NCI-H82 treated with DMSO at 0.1 percent for 48 hours (cell line): Measurements from ENCODE around the gene CLEC4M.
"Not testable (repeated sequence)": the region's sequence is repeated elsewhere in the genome, so short reads cannot be mapped to it uniquely, and the experiment has no call there.

Experiments
- DNase-seq: peaks from one replicate; lab custom pipeline; 2025; ENCODE audit not compliant: unreplicated experiment; lab: John Stamatoyannopoulos, UW

CLEC4M gene

DNA sequence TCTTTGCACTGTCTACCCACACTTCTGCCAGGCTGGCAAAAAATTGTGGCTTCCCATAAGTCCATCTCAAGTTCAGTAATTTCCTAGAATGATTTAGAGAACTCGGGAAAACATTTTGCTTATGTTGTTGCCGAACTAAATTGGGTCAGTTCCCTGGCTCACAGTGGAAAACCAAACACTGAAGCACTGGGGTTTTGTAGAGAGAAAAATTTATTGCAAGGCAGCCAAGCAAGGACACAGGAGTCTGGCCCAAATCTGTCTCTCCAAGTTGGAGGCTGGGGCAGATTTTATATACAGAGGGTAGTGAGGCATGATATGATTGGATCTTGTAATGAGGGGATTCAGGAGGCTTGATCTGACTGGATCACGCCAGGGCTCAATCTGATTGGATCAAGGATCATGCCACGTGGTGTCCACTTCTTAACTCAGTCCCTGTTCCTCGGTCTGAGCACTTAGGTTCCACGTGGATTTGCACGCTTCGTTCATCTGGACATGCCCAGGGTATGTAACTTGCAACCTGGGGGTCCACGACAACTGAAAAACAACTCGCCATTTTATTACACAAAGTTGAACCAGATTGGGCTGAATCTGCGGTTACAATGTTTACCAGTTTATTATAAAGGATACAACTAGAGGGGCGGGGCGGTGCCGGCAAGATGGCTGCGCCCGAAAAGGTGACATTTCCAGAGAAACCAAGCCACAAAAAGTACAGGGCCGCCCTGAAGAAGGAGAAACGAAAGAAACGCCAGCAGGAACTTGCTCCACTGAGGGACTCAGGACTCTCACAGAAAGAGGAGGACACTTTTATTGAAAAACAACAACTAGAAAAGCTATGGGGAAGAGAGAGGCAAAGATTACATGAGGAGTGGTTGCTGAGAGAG is 23.0 kb upstream of the CLEC4M start:
- DNase-seq: no peak

DNA sequence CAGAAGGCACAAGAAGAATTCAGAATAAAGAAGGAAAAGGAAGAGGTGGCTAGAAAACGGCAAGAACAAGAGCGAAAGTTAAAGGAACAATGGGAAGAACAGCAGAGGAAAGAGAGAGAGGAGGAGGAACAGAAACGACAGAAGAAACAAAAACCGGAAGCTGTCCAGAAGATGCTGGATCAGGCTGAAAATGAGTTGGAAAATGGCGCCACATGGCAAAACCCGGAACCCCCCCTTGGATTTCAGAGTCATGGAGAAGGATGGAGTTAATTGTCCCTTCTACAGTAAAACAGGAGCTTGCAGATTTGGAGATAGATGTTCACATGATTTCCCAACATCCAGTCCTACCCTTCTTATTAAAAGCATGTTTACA is 22.4 kb upstream of the CLEC4M start:
- DNase-seq: no peak

DNA sequence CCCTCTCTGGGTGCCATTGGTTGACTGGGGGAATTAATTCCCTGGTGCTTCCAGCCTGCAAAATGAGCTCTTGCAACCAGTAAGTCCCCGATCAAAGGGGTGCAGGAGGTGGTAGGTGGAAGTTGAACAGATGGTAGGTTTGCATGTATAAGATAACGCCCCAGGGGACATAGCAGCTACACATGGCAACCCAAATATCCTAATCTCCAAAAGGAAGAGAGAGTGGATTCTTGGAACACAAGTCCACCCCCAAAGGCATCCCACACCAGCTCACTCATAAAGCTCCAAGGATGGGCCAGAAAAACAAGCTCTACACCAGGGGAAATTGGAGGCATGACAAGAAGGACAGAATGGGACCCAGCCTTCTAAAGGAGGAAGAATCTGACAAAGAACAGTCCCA is 20.5 kb upstream of the CLEC4M start:
- DNase-seq: peak; percentile 57

DNA sequence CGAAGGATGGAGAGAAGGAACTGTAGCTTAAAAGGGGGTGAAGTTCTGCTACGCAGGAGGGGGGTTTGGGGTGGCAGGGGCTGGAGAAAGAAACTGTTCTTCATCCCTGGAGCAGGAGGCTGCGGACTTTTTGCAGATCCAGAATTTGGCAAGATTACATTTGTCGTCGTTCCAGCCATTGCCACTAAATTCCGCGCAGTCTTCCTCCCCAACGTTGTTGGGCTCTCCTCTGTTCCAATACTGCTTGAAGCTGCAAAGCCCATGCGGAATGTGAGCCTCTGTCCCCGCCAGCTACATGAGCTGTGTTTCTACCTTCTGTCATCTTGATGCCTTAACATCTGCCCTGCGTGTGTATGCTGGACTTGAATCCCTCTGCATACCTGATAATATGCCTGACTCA is 20.1 kb upstream of the CLEC4M start:
- DNase-seq: peak; percentile 30

DNA sequence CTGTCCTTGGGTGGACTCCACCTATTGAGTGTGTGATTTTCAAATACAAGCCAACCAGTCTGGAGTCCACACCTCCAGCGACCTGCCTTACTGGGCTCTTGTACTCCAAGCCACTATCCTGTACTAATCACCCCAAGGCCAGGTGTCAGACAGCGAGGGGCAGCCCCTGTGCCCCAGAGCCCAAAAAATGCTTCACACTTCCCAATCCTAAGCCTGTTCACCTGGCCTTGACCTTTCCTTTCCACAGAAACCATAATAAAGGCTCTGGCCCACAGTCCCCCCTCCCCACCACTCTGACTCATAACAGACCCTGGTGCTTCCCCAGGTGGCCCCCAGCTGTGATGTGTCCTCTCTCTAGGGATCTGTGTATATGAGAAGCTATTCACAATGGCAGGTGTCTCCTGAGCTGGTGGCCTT is 19.6 kb upstream of the CLEC4M start:
- DNase-seq: no peak

DNA sequence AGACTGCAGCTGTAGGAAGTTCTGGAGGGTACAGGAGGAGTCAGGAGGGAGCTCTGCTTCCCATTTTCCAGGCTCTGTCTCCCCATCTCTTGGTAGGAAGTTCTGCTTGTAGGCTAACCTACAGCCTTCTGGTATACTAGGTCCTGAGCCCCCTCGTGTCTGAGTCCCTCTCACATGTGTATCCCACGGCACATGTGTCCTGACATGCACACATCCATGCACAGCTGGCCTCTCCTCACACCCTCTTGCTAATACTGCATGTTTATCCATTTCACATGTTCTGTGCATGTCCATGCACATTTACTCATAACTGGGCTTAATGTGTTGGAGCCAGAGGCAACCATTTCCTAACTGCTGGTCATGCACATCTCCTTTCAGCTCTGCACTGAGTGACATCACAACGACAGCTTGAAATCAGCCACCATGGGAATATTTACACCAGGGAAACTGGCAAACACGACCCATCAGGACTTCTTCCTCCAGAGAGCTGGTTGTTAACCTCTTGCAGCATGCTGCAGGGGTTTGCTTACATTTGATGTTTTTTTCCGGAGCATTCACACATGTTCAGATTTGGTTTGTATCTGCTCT is 18.8 kb upstream of the CLEC4M start:
- DNase-seq: no peak

DNA sequence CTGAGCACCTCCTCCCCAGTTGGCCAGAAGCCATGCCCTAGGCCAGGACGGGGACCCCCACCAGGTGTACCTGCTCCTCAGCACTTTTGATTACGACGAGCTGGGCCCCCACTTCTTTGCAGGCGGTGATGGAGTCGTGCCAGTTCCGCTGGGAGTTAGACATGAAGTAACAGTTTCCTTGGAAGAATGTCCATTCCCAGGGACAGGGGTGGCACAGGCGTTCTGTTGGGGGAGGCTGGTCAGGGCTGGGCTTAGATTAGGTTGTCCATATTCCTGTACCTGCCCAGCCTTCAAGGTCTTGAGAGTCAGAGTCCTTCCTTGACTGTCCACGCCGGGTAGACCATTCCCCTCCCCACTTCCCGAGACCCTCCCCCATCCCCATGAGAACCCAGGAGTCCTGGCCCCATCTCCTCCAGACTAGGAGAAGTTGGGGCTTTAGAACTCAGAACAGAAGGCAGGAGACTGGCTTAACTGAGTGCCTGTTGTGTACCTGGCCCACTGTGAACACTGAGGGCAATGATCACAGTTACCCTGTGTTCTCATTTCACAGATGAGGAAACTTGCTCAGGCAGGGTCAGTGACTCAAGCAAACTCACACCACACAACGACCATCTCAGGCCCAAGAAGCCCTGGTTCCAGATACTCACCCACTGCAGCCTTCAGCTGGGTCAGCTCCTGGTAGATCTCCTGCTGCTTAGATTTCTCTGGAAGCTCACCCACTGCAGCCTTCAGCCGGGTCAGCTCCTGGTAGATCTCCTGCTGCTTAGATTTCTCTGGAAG is 18.0 kb upstream of the CLEC4M start:
- DNase-seq: no peak

DNA sequence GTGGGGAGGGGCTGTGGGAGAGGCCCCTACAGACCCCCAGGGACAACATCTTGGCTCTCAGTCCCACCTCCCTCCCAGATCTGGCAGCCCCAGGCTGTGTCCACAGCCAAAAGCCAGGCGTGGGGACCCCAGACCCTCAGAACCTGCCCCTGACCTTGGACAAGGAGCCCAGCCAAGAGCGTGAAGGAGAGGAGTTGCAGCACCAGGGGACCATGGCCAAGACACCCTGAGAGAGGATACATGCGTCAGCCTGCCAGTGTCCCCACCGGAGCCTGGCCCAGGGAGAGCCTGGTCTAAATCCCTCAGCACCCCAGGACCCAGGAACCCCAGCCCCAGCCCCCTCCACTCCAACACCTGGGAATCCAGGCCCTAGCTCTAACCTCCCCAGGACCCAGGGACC is 16.7 kb upstream of the CLEC4M start:
- DNase-seq: not testable (repeated sequence)

DNA sequence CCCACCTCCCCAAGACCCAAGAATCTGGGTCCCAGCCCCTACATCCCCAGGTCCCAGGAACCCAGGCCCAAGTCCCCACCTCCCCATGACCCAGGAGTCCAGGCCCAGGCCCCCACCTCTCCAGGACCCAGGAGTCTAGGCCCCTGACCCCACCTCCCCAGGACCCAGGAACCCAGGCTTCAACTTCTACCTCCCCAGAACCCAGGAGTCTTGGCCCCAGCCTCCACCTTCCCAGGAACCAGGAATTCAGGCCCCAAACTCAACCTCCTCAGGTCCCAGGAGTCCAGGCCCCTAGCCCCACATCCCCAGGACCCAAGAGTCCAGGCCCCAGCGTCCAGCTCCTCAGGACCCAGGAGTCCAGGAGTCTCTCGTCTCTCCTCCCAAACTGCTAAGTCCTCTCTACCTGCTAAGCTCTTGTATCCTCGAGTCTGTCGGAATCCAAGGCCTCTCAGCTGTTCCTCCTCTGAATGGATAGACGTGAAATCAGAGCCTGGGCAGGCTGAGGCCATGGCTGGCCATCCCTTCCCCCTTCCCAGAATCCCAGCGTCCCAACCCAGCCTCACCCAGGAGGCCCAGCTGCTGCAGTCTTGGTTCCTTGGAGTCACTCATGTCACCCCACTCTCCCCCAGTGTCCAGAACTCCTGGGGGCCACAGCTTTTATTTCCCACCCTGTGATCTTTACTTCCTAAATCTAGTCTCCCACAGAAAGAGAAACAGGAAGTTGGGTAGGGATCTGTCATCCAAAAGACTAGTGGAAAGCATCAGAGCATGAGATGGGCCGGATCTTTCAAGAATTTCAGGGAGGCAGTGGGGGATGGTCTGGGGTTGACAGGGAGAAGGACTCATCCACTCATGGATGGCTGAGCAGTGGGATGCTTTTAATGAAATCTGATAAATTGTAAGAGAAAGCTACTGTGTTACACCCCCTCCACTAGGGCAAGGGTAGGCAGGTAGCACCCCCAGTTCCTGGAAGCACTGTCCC is 15.8 kb upstream of the CLEC4M start, which contains the start of gene CD209:
Gene CD209, minus strand, starts transcription at position 632 of the 982 bp plus-strand sequence. Its CDS starts 23 bp downstream, at position 609.
- DNase-seq: no peak

DNA sequence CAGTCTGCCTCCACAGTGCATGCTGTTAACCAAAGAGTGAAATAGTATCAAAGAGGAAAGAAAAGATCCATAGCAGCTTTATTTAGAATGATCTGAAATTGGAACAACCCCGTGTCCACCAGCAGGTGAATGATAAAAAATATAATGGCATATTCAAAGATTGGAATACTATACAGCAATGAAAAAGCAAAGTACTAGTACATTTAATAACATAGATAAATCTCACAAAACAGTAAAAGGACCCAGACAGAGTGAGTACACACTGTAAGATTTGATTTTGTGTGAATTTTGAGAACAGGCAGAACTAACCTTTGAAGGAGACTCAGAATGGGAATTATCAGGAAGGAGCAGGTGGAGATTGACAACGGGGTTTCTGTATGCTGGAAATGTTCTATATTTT is 14.9 kb upstream of the CLEC4M start:
- DNase-seq: no peak

DNA sequence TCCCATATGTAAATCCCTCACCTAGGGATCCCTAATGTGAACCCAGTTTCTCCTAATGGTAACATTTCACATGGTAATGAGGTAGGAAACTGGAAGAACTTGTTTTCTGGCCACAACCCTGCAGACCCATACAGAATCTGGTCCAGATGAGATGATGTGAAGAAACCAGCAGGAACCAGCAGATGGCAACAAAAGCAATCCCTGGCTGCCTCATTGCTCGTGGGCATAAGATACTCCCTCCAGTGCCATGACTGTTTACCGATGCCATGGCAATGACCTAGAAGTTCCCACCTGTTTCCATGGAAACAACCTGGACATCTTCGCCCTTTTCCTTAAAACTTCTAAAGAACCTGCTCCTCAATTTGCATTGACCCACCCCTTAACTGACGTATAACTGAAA is 14.3 kb upstream of the CLEC4M start:
- no peak for DNase-seq

DNA sequence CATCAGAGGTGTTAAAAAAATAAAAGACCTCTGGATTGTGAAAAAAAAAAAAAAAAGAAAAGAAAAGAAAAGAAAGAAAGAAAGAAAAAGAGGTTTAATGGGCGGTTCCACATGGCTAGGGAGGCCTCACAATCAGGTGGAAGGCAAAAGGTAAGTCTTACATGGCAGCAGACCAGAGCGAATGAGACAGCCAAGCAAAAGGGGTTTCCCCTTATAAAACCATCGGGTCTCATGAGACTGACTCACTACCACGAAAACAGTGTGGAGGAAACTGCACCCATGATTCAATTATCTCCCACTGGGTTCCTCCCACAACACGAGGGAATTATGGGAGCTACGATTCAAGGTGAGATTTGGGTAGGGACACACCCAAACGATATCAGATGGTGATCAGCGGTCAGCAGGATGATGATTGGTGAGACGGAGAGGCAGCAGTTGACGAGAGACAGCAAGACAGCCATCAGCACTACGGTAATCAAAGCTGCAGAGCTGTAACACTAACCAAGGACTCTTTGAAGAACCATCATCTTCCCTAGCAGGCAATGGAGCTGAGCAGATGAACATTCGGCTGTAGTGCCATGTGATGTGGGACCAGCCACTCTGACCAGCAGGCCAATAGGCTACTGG is 11.8 kb upstream of the CLEC4M start:
- no peak for DNase-seq

DNA sequence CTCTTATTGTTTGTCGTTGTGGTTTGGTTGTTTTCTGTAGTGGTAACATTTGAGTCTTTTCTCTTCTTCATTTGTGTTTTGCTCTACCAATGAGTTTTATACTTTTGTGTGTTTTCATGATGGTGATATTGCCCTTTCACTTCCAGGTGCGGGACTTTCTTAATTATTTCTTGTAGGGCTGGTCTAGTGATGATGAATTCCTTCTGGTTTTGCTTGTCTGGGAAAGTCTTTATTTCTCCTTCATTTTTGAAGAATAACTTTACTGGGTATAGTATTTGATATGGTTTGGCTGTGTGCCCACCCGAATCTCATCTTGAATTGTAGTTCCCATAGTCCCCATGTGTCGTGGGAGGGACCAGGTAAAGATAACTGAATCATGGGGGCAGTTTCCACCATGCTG is 6.8 kb upstream of the CLEC4M start:
- DNase-seq: no peak

DNA sequence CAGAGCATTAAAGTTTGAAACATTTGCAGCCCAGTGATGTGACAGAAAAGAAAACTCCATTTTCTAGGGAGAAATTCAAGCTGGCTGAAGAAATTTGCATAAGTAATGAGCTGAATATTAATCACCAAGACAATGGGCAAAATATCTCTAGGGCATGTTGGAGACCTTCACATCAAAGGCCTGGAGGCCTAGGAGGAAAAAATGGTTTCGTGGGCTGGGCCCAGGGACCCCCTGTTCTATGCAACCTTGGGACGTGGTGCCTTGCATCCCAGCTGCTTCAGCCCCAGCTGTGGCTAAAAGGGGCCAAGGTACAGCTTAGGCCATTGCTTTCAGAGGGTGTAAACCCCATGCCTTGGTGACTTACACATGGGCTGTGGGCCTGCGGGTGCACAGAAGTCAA is 5.7 kb upstream of the CLEC4M start:
- DNase-seq: no peak

DNA sequence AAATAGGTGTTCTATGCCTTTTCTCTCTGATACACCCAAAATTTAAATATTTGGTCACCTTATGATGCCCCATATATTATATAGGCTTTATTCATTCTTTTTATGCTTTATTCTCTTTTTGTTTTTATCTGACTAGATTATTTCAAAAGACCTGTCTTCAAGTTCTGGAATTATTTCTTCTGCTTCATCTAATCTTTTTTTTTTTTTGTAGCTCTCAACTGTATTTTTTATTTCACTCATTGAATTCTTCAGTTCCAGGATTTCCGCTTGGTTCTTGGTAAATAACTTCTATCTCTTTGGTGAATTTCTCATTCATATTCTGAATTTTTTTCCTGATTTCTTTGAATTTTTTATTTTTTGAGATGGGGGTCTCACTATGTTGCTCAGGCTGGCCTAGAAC is 3.9 kb upstream of the CLEC4M start:
- no peak for DNase-seq

DNA sequence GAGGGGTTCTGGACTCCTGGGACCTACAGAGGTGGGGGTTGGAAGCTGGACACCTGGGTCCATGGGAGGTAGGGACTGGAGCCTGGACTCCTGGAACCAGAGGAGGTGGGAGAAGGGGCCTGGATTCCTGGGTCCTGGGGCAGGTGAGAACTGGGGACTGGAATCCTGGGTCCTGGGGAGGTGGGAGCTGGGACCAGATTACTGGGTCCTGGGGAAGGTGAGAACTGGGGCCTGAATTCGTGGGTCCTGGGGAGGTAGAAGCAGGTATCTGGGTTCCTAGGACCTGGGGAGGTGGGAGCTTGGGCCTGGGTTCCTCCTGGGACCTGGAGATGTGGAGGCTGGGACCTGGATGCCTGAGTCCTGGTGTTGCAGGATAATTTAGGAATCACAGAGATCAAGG is 653 bp downstream of the CLEC4M start:
- DNase-seq: no peak

DNA sequence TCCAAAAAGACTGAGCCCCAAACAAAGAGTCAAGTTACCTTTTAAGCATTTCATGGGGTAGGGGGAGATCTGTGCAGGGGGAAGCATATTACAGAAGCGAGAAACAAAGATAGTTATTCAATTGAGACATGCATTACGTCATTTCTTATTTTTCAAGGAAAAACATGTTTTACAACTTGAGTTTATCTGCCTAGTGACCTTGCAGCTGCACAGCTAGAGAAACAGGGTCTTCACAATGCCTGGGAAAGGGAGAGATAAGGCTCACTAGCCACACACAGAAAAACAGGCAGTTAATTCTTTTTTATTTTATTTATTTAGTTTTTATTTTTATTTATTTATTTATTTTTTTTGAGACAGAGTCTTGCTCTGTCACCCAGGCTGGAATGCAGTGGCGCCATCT is 1.1 kb downstream of the CLEC4M start:
- DNase-seq: not testable (repeated sequence)

DNA sequence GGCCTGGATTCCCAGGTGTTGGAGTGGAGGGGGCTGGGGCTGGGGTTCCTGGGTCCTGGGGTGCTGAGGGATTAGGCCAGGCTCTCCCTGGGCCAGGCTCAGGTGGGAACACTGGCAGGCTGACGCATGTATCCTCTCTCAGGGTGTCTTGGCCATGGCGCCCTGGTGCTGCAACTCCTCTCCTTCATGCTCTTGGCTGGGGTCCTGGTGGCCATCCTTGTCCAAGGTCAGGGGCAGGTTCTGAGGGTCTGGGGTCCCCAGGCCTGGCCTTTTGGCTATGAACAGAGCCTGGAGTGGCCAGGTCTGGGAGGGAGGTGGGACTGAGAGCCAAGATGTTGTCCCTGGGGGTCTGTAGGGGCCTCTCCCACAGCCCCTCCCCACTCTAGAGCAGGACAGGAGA is 2.0 kb downstream of the CLEC4M start:
- DNase-seq: not testable (repeated sequence)

DNA sequence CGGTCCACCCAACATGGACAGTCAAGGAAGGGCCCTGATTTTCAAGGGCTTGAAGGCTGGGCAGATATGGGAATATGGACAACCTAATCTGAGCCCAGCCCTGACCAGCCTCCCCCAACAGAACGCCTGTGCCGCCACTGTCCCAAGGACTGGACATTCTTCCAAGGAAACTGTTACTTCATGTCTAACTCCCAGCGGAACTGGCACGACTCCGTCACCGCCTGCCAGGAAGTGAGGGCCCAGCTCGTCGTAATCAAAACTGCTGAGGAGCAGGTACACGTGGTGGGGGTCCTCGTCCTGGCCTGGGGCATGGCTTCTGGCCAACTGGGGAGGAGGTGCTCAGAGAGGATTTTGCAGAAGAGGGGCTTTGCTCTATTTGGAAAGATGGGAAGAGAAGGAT is 3.5 kb downstream of the CLEC4M start:
- DNase-seq: no peak

DNA sequence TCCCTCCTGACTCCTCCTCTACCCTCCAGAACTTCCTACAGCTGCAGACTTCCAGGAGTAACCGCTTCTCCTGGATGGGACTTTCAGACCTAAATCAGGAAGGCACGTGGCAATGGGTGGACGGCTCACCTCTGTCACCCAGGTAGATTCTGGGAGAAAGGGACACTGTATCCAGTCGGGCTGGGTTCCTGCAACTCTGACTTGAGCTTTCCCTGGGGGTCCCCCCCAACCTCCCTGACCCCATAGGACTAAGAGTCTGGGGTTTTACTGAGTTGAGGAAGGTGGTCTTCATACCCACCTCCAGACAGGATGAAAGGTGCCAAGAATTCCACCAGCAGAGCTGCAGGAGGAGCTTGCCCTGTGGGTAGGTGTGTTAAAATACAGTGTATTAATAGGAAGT is 4.4 kb downstream of the CLEC4M start:
- DNase-seq: no peak
